OCI-LY1 (cell line): Measurements from ENCODE around the gene MED29.

ENCODE experiments used
- H2AFZ ChIP-seq: fragments of 200-600 bp; sonication (generic), shearing (Covaris generic); 2 replicates; pipeline ENCODE4 v1.6.0; 2014; ENCODE audit warnings: antibody characterized with exemption, mild to moderate bottlenecking, low read length
- H3F3A ChIP-seq: fragments of 200-600 bp; sonication (generic), shearing (Covaris generic); 2 replicates; pipeline ENCODE4 v1.6.0; 2014; ENCODE audit warnings: mild to moderate bottlenecking, antibody characterized with exemption, low read length, moderate library complexity; ENCODE audit not compliant: insufficient read depth
- H3K27ac ChIP-seq: fragments of 200-600 bp; sonication (generic); 2 replicates; pipeline ENCODE4 v1.5.1; 2014; ENCODE audit warnings: low read length, mixed run types, mild to moderate bottlenecking, low read depth; ENCODE audit not compliant: poor library complexity, severe bottlenecking
- H3K27me3 ChIP-seq: fragments of 200-600 bp; sonication (generic); 2 replicates; pipeline ENCODE4 v1.6.0; 2014; ENCODE audit warnings: antibody characterized with exemption, mild to moderate bottlenecking, low read length, moderate library complexity; ENCODE audit not compliant: insufficient read depth
- H3K36me3 ChIP-seq: fragments of 200-600 bp; sonication (generic); 2 replicates; pipeline ENCODE4 v1.6.1; 2014; ENCODE audit warnings: mild to moderate bottlenecking, antibody characterized with exemption, low read length, moderate library complexity, mixed read lengths; ENCODE audit not compliant: insufficient read depth
- H3K4me1 ChIP-seq: fragments of 200-600 bp; sonication (generic); 2 replicates; pipeline ENCODE4 v1.5.1; 2014; ENCODE audit warnings: mild to moderate bottlenecking, low read length, moderate library complexity; ENCODE audit not compliant: insufficient read depth, severe bottlenecking
- H3K4me2 ChIP-seq: fragments of 200-600 bp; sonication (generic), shearing (Covaris generic); 2 replicates; pipeline ENCODE4 v1.6.1; 2014; ENCODE audit warnings: low read length
- H3K4me3 ChIP-seq: fragments of 200-600 bp; sonication (generic); 2 replicates; pipeline ENCODE4 v1.5.1; 2014; ENCODE audit warnings: low read length, low read depth, mild to moderate bottlenecking, mixed read lengths; ENCODE audit not compliant: poor library complexity, severe bottlenecking
- H3K79me2 ChIP-seq: fragments of 200-600 bp; shearing (Covaris generic); 2 replicates; pipeline ENCODE4 v1.6.1; 2016; ENCODE audit warnings: mixed run types, low read length, mixed read lengths; ENCODE audit not compliant: insufficient read depth
- H3K9ac ChIP-seq: fragments of 200-600 bp; sonication (generic), shearing (Covaris generic); 2 replicates; pipeline ENCODE4 v1.6.1; 2014; ENCODE audit warnings: mild to moderate bottlenecking, low read length, mixed read lengths
- H3K9me2 ChIP-seq: fragments of 200-600 bp; sonication (generic), shearing (Covaris generic); 2 replicates; pipeline ENCODE4 v1.6.1; 2014; ENCODE audit warnings: low read depth, mild to moderate bottlenecking, low read length, mixed read lengths
- H3K9me3 ChIP-seq: fragments of 200-600 bp; shearing (Covaris generic); 2 replicates; pipeline ENCODE4 v1.6.1; 2014; ENCODE audit warnings: low read length, mixed read lengths
- H4K20me1 ChIP-seq: fragments of 200-600 bp; sonication (generic), shearing (Covaris generic); 2 replicates; pipeline ENCODE4 v1.6.0; 2016; ENCODE audit warnings: mild to moderate bottlenecking, low read length; ENCODE audit not compliant: insufficient read depth
- CTCF ChIP-seq: fragments of 200-600 bp; sonication (generic), shearing (Covaris generic); IDR thresholded peaks from 2 replicates; pipeline ENCODE4 v1.5.1; 2017; ENCODE audit warnings: mild to moderate bottlenecking, antibody characterized with exemption, low read length, moderate library complexity, mixed read lengths
- EZH2 ChIP-seq: fragments of 200-600 bp; sonication (generic), shearing (Covaris generic); IDR thresholded peaks from 2 replicates; pipeline ENCODE4 v1.8.0; 2017; ENCODE audit warnings: borderline replicate concordance, mixed run types, mild to moderate bottlenecking, antibody characterized with exemption, low read length, moderate library complexity, mixed read lengths

MED29 gene

DNA sequence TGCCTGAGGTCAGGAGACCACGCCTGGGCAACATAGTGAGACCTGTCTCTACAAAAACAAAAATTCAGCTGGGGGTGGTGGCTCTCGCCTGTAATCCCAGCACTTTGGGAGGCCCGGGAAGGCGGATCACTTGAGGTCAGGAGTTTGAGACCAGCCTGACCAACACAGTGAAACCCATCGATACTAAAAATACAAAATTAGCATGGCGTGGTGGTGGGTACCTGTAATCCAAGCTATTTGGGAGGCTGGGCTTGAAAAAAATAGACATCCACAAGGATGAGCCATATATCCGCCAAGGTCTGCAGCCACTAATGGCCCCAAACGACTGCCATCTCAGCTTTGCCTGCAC is 41.5 kb downstream of the MED29 start:
- H3K4me2 ChIP-seq, result no peak overlapping the region
- peaks cover 25% of the 10 kb centered on the region for H3K4me1 ChIP-seq
- H3K9me2 ChIP-seq, result no peaks in the 10 kb centered on the region
- peaks cover 9% of the 10 kb centered on the region; the same call in 1 of the 2 replicates for H3K79me2 ChIP-seq
- no peak overlapping the region for H3K27ac ChIP-seq
- H3K9ac ChIP-seq, result no peak overlapping the region
- H2AFZ ChIP-seq, result no peak overlapping the region
- no peaks in the 10 kb centered on the region; the same call in 1 of the 2 replicates for H3K27me3 ChIP-seq
- peaks cover 44% of the 10 kb centered on the region for H3K36me3 ChIP-seq
- H3K4me3 ChIP-seq, result no peak overlapping the region
- no peak for TF ChIP-seq CTCF
- TF ChIP-seq EZH2, result no peak
- 0 out of 2 replicates have a peak, but pooled peaks cover 2% of the 10 kb centered on the region for H4K20me1 ChIP-seq
- peaks cover 5% of the 10 kb centered on the region; the same call in 1 of the 2 replicates for H3F3A ChIP-seq
- H3K9me3 ChIP-seq, result no peaks in the 10 kb centered on the region

DNA sequence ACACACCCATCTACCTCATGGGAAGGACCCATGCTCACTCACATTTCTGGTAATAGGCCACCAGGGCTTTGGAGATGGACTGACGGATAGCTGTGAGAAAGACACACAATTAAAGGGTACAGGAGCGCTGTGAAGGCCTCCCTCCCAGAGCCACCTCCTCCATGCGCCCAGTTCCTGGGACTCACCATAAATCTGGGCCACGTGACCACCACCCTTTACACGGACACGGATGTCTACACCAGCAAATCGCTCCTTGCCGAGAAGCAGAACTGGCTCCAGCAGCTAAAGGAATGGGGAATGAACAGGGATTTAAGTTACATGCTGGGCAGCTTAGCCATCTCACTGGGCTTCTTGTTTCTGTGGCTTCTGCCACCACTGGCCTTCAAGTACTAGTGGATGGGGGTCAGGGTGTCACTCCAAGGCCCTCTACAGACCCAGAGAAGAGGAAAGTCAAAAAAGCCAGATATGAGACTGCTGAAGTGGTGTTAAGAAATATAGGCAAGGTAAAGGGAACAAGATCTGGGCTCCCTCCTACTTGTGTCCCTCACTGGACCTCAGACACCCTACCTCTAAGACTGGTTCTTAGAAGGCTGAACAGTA is 42.4 kb downstream of the MED29 start:
- peak overlapping the region; percentile 80 for H3K4me2 ChIP-seq
- peak overlapping the region; percentile 97 for H3K4me3 ChIP-seq
- peaks cover 25% of the 10 kb centered on the region for H3K4me1 ChIP-seq
- no peaks in the 10 kb centered on the region for H3K9me2 ChIP-seq
- H3K9me3 ChIP-seq, result no peaks in the 10 kb centered on the region
- peaks cover 9% of the 10 kb centered on the region; the same call in 1 of the 2 replicates for H3K79me2 ChIP-seq
- H3K9ac ChIP-seq, result peak overlapping the region; percentile 98; the same call in 1 of the 2 replicates
- peaks cover 5% of the 10 kb centered on the region; the same call in 1 of the 2 replicates for H3F3A ChIP-seq
- H3K27ac ChIP-seq, result no peak overlapping the region
- H3K36me3 ChIP-seq, result peaks cover 44% of the 10 kb centered on the region
- TF ChIP-seq EZH2 (no peak), CTCF (no peak)
- 0 out of 2 replicates have a peak, but pooled peaks cover 2% of the 10 kb centered on the region for H4K20me1 ChIP-seq
- no peaks in the 10 kb centered on the region; the same call in 1 of the 2 replicates for H3K27me3 ChIP-seq
- no peak overlapping the region for H2AFZ ChIP-seq

GRCh38 chr19:39434123-39435076 is 43.2 kb downstream of the MED29 start:
- Histone ChIP-seq H3K9me3 (no peaks in the 10 kb centered on the region), H3K4me3 (peak overlapping the region; percentile 97), H3K79me2 (peaks cover 9% of the 10 kb centered on the region; the same call in 1 of the 2 replicates), H3K27ac (no peak overlapping the region), H3K9ac (peak overlapping the region; percentile 98), H4K20me1 (0 out of 2 replicates have a peak, but pooled peaks cover 2% of the 10 kb centered on the region), H3K27me3 (no peaks in the 10 kb centered on the region), H3K4me1 (peaks cover 26% of the 10 kb centered on the region), H3F3A (peaks cover 5% of the 10 kb centered on the region; the same call in 1 of the 2 replicates), H3K36me3 (peaks cover 44% of the 10 kb centered on the region), H3K4me2 (peak overlapping the region; percentile 80), H3K9me2 (no peaks in the 10 kb centered on the region), H2AFZ (no peak overlapping the region)
- TF ChIP-seq CTCF, result no peak
